Endothelial cell of umbilical vein (primary cell): Measurements from ENCODE around the gene ARMC8.

Source experiments
- CTCF ChIP-seq, 2 donors: IDR thresholded peaks; 1 replicate in 1 of 2; 2 replicates in 1 of 2; pipeline ENCODE4 v1.5.1; 2011; ENCODE audit warnings: low read length in 2 of 2, mild to moderate bottlenecking in 2 of 2, moderate library complexity in 2 of 2, control low read depth in 1 of 2, inconsistent platforms in 1 of 2, low read depth in 1 of 2; ENCODE audit not compliant: insufficient read depth in 1 of 2; ENCODE audit errors: extremely low read depth in 1 of 2
- POLR2A ChIP-seq: IDR thresholded peaks from 2 replicates; pipeline ENCODE4 v1.6.1; 2012; ENCODE audit warnings: low read depth, mild to moderate bottlenecking, control low read depth, low read length

- TF ChIP-seq POLR2A, result no peak
- TF ChIP-seq CTCF (IDR thresholded peaks at IDR 0.05; ENCODE audit: extremely low read depth in 1 of 2, insufficient read depth in 1 of 2, low read depth in 1 of 2, low read length in 2 of 2), result no peak
Measured at GRCh38 chr3:138297876-138298275, 110.8 kb downstream of the ARMC8 start.
